Kidney glomerular epithelial cell (primary cell): ENCODE measurements around the gene MREG.
"Not testable (repeated sequence)": the region's sequence is repeated elsewhere in the genome, so short reads cannot be mapped to it uniquely, and the experiment has no call there.

ENCODE experiments used
- DNase-seq: peaks from one replicate; lab custom pipeline; 2025; lab: John Stamatoyannopoulos, UW

MREG gene

GRCh38 chr2:215988556-215989207, 24.7 kb downstream of the MREG start:
- not testable (repeated sequence) for DNase-seq

- no peak for DNase-seq
Observed at GRCh38 chr2:215985257-215985656, 28.1 kb downstream of the MREG start.

DNA sequence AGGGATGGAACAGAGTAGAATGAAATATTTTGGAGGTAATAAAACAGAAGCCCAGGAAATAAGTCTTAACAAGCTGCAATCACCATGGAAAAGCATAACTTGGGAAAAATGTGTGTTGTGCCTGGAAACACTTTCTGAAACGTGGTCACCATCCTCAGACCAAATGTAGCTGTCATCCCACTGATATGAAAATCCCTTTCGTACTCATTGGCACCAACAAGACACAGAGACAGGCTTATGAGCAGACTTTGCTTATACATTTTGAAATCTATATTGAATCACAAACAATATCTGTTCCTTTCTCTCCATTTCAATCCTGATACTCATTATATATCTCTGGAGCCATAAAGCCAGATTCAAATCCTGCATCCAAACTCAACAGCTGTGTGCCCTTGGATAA, 28.7 kb downstream of the MREG start:
- DNase-seq: no peak

- no peak for DNase-seq
Observed at GRCh38 chr2:215983581-215984351, 29.6 kb downstream of the MREG start.

DNA sequence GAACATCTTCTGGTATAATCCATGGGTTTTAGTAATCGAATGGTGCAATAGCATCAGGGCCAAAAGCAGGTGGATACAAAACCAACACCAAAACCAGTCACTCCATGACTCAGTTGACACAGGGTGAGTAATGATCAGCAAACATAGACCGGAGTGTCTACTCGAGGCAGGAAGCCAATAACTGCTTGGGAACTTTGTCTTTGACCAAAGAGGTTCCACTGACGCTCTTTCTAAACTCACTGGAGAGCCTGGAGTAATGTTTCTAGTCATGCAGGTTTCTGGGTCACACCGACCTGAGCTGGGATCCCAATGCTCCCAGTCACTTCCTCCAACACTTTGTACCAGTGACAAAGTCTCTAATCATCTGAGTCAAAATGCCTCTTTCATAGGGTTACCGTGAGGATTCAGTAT, 30.9 kb downstream of the MREG start:
- DNase-seq: no peak

GRCh38 chr2:215981115-215981514, 32.2 kb downstream of the MREG start:
- no peak for DNase-seq

DNA sequence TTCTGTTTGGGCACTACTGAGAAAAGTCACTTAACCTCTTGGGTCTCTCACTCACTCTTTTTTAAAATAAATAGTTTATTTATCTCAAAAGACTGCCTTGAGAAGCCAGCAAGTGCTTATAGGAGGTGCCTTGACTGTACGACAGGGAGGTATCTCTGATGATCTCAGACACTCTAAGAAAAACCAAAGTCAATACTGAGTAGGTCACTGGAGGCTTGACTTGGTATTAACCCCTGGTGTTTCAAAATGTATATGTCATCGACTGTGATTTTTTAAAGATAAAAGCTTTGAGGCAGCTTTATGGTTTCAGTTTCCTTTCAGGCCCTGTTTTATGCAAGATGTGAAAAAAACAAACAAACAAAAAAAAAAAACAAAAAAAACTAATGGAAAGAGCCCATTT, 33.7 kb downstream of the MREG start:
- no peak for DNase-seq

DNA sequence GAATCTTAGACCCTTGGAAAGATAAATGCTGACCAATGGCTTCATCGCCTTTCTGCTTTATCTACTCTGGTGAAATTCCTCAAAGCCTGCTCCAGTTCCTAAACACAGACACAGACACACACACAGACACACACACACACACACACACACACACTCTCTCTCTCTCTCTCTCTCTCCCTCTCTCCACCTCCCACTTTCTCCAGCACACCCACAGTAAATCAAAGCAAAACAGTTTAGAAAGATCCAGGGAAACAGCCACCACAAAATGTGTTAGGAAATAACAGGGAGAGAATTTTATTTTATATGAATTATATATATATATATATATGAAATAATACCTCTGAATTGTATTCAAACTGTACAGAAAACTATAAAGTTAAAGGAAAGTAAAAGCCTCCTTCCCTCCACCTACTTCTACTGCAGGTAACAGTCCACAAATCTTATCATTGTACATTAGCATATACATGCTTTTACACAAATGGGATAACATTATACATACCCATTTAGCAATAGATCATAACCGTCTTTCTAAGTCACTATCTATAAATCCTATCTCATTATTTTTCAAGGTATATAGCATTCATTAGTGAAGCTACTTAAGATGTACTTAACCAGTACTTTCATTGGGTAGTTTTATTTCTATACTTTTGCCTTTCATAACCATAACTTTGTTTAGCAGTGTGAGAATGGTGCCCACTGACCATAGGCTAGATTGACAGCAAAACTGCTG, 38.5 kb downstream of the MREG start:
- no peak for DNase-seq

DNA sequence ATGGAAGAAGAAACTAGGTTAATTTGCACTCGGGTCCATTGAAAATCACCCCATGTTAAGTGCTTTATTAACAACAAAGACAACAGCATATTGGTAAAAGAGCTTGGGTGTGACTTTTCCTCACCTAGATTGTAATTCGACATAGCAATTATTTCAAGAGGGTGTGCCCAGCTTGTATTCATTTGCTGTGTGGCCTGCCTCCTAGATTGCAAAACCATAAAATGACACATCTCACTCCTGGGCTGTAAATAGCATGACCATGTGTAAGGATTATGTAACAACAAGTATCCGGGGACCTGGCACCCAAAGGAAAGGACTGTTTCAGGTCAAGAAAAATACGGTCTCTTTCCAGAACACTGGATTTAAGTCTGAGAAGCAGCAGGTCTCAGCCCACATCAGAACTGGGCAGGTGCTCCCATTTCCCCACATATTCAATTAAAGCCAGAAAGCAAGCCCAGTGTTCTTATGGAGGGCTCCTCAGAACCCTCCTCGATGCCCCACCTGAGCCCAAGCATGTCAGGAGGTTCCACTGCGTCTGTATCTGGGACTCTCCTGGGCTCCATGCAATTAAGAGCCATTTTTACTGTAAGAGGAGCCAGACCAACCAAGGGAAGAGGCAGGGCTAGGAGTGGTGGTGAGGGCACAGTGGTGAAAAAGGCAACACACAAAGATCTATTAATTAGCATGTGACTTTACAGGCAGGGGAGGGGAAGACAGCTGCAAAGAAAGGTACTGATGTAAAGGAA, 39.2 kb downstream of the MREG start:
- no peak for DNase-seq

GRCh38 chr2:215973145-215973792, 40.1 kb downstream of the MREG start:
- no peak for DNase-seq

- no peak for DNase-seq
Observed at GRCh38 chr2:215971671-215972070, 41.7 kb downstream of the MREG start.

- not testable (repeated sequence) for DNase-seq
Observed at GRCh38 chr2:215970894-215971293, 42.5 kb downstream of the MREG start.

- no peak for DNase-seq
Observed at GRCh38 chr2:215970425-215970824, 42.9 kb downstream of the MREG start.

- peak; percentile 80 for DNase-seq
Observed at GRCh38 chr2:215969131-215969841, 44.1 kb downstream of the MREG start.

DNA sequence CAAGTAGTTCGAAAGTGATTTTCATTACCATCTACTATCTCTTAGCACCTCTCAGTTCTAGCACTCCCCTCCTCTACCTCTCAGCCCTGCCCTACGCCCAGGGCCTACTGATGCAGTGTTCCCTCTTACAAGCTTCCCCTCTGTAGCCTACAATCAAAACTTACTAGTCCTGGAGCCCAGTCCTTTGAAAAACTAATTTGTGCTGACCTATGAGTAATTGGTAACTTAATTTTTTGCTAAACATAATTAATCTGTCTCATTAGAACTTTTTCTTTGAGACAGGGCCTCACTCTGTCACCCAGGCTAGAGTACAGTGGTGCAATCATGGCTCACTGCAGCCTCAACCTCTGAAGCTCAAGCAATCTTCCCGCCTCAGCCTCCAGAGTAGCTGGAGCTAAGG, 44.9 kb downstream of the MREG start:
- no peak for DNase-seq

DNA sequence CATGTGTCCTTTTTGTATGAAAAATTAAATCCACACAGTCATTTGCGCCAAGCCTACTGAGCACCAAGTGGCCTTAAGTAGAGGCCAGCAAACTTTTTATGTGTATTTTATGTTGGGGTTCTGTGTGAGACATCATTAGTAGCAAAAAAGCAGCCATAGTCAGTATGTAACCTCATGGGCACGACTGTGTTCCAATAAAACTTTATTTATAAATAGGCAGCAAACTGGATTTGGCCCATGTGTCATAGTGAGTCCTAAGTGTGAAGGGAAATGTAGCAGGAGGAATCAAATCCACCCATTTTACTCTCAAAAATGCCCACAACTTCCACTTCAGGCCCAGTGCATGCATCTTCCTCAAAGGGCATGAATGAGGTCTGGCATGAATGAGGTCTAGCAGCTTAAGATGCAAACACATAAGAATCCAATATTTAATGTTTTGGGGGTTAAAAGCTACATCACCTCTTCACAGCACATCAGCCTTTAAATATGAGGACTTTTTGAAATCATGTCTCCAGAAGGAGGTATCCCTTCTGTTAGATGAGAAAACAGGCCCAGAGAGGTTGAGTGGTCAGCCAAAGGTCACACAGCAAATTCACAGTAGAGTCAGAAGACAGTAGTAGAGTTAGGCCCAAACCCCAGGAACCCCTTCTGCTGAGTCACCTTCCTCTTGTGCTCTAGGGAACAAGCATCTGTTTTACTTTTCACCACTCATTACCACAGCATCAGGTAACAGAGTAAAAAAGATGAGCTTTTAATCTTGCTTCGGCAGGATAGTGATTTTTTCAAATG, 45.6 kb downstream of the MREG start:
- no peak for DNase-seq

DNA sequence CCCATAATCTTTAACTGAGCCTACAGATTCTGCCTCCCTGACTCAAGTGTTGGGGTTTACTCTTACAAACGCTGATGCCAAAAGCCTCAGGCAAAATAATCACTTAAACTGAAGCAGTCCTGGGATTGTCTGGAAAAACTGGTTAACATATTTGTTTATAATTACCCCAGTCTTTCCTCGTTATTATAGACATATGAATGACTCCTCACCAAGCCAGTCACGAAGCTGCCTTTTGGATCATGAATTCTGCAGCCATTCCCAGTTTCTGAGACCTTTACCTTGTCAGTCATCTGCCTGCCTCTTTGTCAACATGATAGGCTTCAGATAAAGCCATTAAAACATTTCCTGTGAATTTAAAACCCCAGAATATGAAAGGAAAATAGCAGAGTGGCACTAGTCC, 46.4 kb downstream of the MREG start:
- DNase-seq: no peak

- no peak for DNase-seq
Observed at GRCh38 chr2:215966274-215966673, 47.1 kb downstream of the MREG start.

- no peak for DNase-seq
Observed at GRCh38 chr2:215965532-215966165, 47.7 kb downstream of the MREG start.

GRCh38 chr2:215961981-215962380, 51.4 kb downstream of the MREG start:
- no peak for DNase-seq
